Measurements from ENCODE around the gene DCDC1.
A peak's percentile ranks its signal among the peaks of the same experiment; 100 is the strongest.

Gene DCDC1

DNA sequence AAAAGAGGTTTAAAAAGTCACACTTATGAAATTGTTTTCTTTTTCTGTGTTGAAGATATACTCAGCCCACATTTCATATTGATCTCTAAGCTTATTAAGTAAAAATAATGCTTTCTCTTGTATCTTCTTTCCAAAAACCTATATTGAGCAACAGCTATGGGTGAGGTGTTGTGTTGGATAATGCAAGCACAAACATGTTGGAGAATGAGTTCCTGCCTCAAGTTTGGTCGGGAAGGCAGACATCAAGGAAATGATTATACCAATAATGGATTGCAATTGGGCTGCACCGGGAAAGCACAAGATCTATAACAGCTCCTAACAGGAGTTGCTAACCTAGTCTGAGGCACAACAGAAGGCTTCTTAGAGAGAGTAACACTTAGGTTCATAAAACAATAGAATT is 474.5 kb downstream of the DCDC1 start:
- no peak for DNase-seq

DNA sequence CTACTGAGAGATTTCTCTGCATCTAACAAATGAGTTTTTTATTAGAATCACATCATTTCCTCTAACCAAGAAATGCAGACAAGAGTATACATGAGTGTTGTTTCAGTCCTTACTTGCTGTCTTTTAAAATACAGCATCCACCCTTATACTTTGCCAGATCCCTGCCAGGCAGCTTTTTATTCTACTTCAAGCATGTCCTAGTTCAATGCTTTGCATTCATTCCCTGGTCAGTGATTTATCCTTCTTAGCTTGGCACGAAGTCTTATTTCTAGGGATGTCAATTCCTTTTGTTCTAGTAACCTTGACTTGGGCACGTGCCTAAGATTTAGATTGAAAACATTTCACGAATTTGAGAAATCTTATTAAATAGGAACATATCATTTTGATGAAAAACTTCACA is 476.2 kb downstream of the DCDC1 start:
- no peak for DNase-seq

DNA sequence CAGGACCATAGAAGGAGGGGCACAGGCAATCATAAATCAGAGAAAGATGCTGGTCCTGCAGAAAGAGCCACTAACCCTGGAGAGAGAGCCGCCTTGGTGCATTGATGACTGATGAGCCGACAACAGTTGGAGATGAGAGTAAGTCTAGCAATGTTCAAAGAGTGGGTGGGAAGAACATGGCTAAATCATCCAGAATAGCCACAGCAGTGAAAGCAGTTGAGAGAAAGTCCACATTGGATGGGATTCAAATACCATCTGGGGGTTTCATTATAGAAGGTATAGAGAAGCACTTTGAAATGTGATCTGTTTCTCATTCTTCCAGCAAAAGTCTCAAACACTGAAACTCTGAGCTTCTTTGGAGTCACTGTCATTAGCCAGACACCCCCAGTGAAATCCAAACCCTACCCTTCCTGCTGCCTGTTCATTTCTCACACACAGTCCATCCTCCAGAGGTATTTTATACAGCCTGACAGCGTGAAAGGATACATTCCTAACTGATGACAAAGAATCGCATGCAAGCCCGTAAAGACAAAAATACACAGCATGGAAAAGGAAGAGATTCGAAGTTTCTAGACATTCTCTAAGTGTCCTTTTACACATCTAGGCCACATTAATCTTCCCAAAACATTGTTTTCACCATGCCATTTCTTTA is 480.3 kb downstream of the DCDC1 start:
- no peak for DNase-seq

DNA sequence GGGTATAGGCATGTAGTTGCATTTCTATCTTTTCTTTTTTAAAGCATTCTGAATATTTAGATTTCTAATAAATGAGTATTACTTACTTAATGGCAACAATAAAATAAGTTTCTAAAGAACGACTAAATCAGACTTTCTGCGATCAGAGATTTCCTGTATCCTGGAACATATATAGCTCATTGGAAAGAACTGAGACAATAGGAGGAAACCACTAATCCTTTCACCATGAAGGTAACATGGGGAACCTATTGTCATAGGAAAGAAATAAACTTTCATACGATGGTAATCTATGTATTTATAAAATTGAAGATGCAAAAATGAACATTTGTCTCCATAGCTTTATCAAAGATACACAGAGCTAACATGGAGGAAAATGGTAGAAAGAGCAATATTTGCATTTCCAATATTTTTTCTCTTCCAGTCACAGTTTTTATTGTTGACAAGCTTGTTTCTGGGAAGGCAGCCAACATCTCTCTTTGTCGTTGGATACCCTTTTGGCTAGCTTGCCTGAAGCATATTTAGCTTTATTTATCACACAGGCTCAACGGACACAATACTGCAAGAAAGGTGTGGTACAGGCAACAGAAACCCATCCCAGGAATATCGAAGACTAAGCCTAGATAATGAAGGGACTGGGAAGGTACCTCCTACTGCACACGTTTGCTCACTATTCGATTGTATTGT is 490.1 kb downstream of the DCDC1 start:
- DNase-seq: peak; percentile 61 to 88

DNA sequence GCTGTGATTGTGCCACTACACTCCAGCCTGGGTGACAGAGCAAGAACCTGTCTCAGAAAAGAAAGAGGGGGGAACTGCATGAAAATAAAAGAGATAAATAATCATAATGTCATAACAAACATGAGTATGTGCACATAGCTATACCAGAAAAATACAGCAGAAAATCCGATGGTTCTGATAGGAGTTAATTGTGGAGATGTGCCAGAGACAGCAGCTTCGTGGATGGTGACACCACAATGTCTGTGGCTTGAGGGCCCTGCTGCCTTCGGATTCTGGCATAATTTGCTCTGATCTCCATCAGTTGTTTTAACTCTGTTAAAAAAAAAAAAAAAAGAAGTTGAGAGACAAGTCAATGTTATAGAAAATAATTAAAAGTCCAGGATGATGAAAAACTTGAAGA is 491.1 kb downstream of the DCDC1 start:
- no peak for DNase-seq

DNA sequence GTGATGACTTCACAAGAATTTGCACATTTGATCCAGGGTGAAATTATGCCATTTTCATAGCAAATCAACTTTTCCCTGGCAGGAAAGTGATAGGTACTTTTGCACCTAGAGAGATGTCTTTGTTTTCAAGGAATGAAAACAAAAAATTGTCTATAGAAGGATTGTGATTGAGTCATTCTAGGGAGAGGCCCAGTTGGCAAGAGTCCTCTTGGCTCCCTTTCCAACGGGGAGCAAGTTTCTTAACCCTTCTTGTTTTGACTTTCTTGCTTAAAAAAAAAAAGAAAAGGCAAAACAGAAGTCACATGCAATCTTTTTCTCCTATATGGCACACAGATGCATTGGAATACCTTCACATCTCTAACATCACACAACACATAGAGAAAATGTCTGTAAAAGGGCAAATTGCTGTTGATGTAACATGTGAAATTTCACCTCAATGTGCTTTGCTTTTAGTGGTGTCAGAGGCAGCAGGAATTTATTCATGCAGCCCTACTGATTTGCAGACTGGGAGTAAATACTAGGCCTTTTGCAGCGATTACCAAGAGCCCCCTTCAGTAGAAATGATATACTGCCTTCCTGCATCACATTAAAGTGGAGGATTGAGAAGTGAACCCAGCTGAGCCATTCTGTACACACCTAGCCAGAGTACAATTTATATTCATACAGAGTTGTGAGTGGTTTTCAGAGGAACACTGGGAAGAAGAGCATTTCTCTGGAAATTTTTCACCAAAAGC is 492.7 kb downstream of the DCDC1 start:
- no peak for DNase-seq

DNA sequence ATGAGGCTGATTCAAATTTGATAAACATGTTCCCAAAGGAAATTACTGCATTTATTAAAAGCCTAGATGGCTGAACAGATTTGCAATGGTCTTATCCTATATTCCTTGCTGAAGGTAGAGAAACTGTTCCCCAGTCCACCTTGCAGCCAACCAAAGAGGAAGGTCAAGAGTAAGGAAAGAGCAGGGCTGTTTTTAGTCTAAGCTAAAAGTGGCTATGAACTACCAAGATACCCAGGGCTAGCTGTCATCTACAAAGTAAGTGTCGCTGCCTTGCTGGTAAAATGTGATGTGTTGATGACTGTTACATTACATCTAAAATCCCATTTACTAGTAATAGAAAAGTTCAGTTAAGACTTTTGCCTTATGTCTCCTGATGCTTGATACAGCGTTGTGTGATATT is 493.3 kb downstream of the DCDC1 start:
- DNase-seq: no peak

DNA sequence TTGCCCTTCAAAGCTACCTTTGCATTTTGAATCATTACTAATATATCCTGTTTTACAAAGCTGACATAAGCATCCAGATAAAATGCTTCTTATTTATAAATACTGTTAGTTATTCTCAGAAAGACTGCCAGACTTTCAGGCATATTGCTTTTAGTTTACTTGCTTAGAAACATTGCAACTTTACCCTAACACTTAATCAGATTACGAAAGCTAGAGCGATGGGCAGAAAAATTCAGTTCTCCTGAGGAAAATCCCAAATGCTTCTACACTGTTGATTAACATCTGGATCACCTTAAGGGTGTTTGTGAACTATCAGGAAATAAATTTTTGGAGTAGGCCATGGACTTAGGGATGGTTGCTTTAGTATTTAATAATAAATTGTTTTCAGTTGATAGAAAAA is 493.7 kb downstream of the DCDC1 start:
- DNase-seq: no peak

DNA sequence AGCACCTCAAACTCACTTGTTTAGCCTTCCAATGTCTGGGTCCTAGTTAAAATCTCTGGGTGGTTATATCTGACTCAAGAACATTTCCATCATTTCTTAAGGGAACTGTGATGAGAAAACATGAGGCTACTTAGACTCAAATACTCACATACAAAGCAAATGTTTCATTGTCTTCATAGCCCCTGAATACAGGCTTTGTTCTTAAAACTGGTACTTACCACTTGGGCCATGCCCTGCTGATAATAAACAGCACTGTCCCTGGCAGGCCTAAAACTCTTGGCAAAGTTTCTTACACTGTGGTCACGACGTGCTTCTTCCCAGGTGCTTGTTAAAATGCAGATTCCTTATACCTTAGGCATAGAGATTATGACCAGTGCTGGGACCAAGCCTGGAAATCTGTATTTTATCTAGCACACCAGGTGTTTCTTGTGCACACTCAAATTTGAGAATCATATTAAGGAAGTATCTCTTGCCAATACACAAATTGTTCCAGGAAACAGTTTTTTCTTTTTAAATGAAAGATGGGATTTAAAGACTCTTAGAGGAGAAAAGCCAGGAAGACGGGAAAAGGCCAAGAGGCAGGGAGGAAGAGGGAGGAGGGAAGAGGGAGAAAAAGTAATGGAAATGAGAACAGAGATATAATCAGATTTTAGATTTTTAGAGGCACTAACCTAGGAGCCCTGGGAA is 495.5 kb downstream of the DCDC1 start:
- DNase-seq: no peak

DNA sequence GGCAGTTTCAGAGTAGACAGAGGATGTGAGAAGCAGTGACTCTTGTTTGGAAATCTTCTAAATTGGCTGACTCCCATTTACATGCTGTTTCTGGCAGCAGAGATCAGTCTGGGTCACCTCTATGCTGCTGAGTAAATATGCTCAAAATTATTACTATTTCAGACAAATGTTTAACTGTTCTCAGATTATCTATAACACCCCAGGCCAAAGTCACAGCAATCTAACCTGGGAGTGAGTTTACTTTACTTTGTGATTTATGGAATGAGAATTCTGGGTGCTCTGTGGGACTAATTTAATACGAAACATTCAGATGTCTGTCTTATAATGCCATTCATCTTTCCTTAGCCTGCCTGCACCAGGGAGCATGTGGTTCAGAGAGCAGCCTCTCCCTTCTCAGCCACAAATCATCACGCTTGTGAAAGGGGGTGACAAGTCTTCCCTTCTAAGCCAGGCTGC is 500.9 kb downstream of the DCDC1 start:
- DNase-seq: no peak

DNA sequence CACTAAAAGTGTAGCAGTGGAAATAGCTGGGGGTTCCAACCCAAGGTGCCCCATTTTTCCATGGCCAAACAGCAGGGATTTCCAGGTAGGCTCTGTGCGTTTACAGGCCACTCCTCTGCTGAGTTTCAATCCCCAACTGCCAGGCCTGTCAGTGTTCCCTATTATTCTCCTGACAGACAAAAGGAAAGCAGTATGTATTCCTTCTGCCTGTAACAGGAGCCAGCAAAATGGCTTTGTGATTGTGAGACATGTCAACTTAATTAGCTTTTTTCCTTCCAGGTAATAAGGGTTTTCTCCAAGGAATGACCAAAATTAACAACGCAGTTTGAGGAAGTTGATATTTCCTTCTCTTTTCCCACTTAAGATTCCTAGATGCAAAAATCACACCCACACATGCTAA is 506.3 kb downstream of the DCDC1 start:
- DNase-seq: no peak

DNA sequence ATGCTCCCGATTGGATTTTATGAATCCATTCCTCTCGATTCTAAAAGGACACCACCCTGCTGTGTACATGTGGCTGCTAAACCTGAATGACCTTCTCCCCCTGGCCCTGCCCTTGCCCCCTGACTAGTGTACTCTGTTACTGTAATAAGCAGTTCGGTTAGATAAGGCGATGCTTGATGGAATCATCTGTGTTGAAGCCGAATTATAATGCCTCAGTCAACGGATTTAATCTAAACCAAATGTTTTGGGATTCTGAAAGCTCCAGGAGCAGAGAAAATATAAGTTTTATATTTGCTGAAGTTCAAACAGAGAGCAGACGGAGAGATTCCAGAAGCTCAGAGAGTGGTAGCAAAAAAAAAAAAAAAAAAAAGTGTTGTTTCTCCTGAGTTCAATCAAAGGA is 508.0 kb downstream of the DCDC1 start:
- no peak for DNase-seq

DNA sequence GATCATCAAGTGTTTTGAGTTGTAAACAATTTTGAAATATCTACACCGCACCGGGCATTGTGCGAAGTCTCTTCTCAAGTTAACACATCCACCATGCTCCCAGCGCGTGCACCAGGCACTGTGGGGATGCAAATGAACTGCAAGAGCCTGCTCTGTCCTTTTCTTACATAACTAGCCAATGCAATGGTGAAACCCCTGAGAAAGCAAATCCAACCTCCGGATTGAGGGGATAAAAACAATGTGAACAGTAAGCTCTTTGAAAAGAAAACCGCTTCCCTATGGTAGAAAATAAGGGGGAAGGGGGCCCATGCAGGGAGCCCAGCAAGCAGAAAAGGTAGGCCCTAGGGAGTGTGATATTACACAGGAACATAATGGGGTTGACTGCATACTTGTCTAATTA is 508.5 kb downstream of the DCDC1 start:
- DNase-seq: no peak

DNA sequence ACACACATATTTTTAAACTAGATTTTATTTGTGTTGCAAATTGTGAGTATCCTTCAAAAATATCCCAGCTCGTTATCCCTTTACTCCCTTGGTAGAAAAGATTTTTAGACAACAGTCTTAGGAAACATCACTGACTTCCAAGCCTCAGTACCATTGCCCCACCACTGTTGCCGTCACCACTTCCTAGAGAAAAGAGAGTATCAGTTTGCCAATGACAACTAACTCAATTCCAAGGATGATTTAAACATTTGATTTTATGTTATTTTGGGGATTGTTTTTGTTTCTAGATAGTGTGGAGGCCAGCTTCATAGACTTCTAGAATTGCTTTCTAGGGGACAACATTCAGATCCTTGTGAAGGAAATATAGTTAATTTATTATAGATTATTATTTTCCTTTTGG is 509.4 kb downstream of the DCDC1 start:
- DNase-seq: no peak

DNA sequence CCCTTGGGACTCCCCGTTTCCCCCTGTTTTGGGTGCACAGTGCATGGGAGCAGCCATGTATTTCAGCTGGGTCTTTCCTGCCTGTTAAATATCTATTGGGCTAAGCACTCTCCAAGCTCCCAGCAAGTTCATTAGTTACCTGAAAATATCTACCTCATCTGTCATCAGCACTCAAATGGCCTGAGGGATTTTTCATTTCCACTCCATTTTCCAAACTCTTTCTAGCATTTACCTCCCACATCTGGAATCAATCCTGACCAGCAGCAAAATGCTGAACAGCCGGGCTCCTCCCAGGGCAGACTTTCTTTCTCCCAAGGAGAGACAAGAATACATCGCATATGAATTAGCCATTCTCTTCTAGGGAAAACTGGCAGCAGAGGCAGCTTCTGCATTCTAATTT is 509.9 kb downstream of the DCDC1 start:
- no peak for DNase-seq

DNA sequence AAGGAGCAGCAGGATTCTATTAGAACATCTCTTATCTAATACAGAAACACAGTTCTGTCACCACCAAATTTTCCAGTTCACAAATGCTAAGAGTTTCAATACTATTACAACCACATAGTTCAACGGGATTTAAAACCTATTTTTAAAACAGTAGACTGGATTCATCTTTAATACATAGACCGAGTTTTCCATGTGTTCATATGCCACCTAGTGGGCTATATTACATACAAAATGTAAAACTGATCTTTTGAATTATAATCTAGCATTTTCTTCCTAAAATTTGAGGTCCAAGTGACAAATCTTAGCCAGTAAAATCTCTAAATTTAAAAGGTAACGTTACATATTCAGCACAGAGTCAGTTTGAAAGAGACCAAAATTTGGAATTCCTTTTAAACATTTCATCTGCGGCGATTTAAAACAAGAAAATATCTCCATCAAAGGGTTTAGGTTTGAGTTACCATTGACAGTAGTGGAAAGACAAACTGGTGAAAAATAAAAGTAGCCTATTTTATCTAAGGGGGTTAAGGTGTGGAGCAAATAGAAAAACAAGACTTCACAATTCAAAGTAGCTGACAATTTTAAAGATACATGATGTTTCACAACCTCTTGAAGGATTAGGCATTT is 514.0 kb downstream of the DCDC1 start:
- DNase-seq: no peak

DNA sequence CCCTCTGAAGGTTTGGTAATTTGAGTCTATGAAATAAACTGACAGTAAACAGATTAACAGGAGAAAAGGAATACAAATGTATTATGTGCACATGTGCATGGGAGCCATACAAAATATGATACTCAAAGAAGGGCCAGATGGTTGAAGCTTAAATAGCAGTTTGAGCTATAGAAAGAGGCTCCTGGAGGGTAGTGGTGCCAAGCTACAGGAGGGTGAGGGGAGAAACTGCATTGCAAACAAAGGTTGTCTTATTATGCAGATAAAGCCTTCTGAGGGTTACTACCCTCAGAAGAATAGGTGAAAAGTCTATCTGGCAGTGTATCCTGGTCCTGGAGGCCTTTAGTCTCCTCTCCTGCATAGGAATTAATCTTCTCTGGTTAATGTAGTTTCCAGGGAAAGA is 516.1 kb downstream of the DCDC1 start:
- no peak for DNase-seq

DNA sequence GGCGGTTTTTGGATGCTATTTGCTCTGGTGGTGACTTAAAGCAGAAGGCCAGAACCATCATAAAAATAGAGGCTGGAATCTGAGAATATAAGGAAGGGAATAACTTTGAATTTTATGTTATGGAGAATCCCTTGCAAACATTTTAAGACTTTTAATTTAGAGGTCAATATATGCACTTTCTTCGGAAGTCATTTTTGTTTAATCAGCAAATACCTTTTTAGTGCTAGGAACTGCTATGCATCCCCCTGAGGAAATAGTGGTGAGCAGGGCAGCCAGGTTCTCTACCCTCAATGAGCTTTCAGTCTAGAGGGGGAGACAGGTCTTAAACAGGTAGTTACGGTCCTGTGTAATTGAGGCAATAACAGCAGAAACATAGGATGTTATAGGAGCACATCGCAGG is 516.9 kb downstream of the DCDC1 start:
- DNase-seq: no peak

DNA sequence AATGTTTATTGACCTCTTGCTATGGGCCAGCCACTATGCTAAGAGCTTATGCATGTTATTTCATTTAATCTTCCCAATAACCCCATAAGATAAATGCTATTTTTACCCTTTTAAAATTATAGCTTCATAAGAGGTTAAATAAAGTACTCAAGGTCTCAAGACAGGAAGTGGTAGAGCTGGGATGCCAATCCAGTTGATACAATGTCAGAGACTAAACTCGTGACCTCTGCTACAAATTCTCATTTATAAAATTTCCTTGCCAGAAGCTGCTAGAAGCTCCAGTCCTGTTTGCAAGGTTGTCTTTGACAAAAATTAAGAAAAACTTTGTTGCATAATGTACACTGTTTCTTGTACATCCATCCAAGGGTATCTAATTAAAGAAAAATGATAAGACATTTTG is 517.4 kb downstream of the DCDC1 start:
- DNase-seq: no peak

DNA sequence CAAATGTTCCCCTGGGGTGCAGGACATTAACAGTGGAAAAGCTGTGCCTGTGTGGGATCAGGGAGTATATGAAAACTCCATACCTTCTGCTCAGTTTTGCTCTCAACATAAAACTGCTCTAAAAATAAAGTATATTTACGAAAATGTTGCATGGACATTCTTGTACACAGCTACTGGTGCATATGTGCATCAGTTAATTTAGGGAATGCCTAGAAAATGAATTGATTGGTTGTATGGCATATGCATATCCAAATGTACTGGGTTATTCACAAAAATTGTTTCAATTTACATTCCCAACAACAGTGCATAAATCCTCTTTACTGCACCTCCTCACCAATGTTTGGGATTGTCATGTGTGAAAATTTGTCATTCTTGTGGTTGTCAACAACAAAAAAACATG is 532.3 kb downstream of the DCDC1 start:
- no peak for DNase-seq

DNA sequence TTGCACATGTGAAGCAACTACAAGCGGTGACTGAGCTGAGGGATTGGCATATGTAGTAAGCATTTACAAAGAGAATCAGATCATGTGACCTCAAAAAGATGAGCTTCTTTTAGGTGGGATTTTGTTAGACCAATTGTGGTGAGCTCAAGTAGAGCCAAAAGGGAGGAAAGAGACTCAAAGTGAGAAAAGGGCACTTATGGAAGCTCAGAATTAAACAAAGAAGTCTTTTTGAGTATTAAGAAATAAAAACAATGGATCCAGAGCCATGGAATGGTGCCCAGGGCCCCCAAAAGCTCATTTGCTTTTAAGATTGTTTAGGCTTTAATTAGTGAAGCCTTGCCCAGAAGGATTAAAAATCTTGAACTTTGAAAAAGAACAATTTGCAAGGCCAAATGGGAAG is 536.7 kb downstream of the DCDC1 start:
- DNase-seq: no peak

DNA sequence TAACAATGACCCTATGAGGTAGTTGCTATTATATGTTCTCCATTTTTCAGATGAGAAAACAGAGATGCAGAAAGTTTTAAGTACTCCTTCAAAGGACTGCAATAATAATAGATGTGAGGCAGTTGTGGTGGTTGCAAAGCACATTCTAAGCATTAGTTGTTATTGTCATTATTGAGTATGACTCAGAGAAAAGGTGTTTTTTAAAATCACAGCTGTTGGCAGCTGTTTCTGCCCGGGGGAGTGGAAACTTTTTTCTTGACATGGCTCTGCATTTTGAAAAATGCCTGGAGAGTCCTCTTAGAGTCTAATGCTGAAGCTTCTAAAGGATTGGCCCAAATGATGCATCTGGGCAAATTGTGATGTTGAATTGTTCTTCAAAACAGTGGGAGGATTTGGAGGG is 538.9 kb downstream of the DCDC1 start:
- no peak for DNase-seq

DNA sequence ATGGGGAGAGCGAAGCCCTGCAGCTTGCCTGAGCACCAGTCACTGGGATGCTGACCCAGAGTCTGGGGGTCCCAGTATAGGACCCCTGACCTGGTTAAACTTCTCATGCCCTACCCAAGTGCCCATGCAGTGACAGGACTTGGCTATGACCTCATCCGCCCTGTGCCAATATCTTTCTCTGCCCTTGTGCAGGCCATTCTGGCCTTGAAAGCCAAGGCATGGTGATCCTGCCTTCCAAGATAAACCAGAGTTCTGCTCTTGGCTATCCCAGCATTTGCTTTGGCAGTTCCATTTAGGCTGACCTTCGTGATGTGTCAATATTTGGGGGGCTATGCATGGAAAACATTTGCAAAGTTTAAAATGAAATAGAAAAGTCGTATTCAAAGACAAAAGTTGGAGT is 542.6 kb downstream of the DCDC1 start:
- DNase-seq: no peak
